Breast epithelium (tissue), 3 donors: ENCODE results near the gene ACTR10.

Experiments
- POLR2A ChIP-seq: fragments of 450-650 bp; IDR thresholded peaks from one replicate; pipeline ENCODE4 v1.6.1; 2016; ENCODE audit warnings: antibody characterized with exemption, mild to moderate bottlenecking, moderate library complexity
- POLR2AphosphoS5 ChIP-seq, 3 donors: sonication (generic); formaldehyde crosslinking; IDR thresholded peaks; one replicate each; pipeline ENCODE4 v1.6.1; 2017; ENCODE audit warnings: antibody characterized with exemption in 3 of 3
- TF ChIP-seq, protein P1 (sequence below), 3 donors: fragments of 450-650 bp; IDR thresholded peaks; one replicate each; pipeline ENCODE4 v1.5.1; 2016 to 2017; ENCODE audit warnings: antibody characterized with exemption in 3 of 3, mild to moderate bottlenecking in 3 of 3, moderate library complexity in 3 of 3

DNA sequence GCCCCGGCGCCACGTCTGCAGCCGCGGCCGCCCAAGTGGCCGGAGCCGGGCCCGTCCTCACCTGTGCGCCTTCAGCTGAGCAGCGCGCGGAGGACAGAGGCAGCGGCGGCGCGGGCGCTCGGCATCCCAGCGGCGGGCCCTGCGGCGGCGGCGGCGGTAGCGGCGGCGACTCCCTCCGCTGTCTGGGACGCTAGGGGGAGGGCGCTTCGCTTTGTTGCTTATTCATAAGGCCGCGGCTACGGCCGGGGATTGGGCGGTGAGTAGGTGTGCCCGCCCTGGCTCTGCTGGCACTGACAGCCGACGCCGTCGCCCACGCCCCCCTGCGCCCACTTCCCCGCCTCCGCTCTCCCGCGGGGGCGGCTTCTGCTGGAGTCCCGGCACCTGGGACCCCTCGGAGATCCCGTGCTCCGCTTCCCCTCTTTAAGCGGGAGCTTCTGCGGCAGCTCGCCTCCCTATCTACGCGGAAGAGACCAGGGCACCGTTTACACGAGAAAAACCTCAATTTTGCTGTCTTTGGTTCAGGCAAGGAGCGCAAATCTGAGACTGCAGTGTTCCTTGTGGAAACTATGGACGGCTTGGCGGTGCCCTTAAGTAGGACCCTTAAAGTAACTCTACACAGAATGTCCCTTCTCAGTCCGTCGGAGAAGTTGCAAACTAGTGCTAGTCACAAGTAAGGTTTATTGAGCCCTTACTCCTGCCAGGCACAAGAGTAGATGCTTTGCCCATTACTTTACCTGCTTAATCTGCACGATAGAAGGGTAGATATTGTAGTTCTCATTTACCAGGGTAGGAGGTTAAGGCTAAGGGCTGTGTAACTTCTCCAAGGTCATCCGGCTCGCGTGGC is 47.7 kb upstream of the ACTR10 start, which contains the start of gene ARMH4:
- TF ChIP-seq, protein P1, sequence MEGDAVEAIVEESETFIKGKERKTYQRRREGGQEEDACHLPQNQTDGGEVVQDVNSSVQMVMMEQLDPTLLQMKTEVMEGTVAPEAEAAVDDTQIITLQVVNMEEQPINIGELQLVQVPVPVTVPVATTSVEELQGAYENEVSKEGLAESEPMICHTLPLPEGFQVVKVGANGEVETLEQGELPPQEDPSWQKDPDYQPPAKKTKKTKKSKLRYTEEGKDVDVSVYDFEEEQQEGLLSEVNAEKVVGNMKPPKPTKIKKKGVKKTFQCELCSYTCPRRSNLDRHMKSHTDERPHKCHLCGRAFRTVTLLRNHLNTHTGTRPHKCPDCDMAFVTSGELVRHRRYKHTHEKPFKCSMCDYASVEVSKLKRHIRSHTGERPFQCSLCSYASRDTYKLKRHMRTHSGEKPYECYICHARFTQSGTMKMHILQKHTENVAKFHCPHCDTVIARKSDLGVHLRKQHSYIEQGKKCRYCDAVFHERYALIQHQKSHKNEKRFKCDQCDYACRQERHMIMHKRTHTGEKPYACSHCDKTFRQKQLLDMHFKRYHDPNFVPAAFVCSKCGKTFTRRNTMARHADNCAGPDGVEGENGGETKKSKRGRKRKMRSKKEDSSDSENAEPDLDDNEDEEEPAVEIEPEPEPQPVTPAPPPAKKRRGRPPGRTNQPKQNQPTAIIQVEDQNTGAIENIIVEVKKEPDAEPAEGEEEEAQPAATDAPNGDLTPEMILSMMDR (IDR thresholded peaks at IDR 0.05): no peak
- TF ChIP-seq POLR2AphosphoS5 (IDR thresholded peaks at IDR 0.05) (no peak), POLR2A (no peak)
